ENCODE measurements around the gene MCM6.

MCM6 gene

DNA sequence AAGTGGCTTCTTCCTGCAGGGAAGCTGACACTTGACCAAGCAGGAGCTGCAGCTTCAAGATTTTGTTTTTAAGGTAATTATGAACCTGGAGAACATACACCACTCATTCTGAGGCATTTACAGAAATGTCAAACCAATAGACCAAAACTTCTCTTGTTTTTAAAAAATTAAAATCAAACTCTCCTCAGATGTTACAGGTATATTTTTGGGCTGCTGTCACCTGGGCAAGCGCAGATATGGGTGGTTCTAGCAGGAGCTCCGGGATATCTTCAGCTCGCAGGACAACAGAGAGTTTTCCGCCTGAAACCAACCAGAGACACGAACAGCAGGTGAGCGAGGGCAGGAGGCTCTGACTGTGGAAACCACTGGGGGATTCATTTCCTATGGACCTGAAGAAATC, 43.4 kb downstream of the MCM6 start:
- ChIA-PET POLR2A (no interaction called here), CTCF (no interaction called here)

DNA sequence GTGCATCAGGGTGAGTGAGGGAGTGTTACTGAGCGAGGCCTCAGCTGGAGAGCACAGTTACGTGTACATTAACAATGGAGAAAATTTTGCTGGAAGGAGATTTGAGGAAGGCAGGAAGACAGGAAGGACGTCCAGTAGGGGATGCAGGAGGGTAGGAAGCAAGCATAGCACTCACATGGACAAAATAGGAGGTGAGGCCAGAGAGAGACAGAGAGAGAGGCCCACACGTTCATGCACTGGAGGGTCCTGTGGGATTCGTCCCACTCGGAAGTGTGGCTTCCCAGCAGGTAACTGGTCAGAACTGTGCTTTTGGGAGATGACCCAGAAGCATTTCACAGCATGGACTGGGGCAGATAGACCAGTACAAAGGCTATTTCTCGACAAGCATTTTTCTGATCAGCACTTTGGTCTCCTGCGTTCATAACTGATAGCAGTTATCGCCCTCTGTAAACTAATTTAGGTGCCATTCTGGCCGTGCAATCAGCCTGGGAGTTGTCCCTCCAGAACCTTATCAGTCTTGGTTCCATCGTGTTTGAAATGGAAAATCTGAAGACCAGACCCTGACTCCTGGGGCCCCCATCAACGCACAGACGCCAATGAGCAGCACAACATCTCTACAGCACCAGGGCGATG, 44.9 kb downstream of the MCM6 start:
- CTCF ChIA-PET = no interaction called here
- DNase-seq (ENCODE audit: extremely low spot score) = no peak
- POLR2A ChIA-PET = no interaction called here
- no peak for TF ChIP-seq SUZ12 (IDR thresholded peaks at IDR 0.05)
- TF ChIP-seq NFRKB (IDR thresholded peaks at IDR 0.05) = no peak
- TF ChIP-seq CTBP1 (IDR thresholded peaks at IDR 0.05; ENCODE audit: borderline replicate concordance) = no peak
- no peak for TF ChIP-seq FOXK2 (IDR thresholded peaks at IDR 0.05)
- TF ChIP-seq FOXM1 (IDR thresholded peaks at IDR 0.05; ENCODE audit: borderline replicate concordance) = no peak
- no peak for TF ChIP-seq SP1 (IDR thresholded peaks at IDR 0.05)
- no peak for TF ChIP-seq L3MBTL2 (conservative IDR thresholded peaks at IDR 0.05)
- no peak for TF ChIP-seq ZNF384 (IDR thresholded peaks at IDR 0.05)
- TF ChIP-seq HDGF (IDR thresholded peaks at IDR 0.05; ENCODE audit: borderline replicate concordance) = no peak
- no peak for TF ChIP-seq ELF4 (IDR thresholded peaks at IDR 0.05)
- TF ChIP-seq LEF1 (IDR thresholded peaks at IDR 0.05; ENCODE audit: borderline replicate concordance) = no peak
- no peak for TF ChIP-seq FOXA1 (IDR thresholded peaks at IDR 0.05)
- TF ChIP-seq, protein P1, sequence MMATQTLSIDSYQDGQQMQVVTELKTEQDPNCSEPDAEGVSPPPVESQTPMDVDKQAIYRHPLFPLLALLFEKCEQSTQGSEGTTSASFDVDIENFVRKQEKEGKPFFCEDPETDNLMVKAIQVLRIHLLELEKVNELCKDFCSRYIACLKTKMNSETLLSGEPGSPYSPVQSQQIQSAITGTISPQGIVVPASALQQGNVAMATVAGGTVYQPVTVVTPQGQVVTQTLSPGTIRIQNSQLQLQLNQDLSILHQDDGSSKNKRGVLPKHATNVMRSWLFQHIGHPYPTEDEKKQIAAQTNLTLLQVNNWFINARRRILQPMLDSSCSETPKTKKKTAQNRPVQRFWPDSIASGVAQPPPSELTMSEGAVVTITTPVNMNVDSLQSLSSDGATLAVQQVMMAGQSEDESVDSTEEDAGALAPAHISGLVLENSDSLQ (IDR thresholded peaks at IDR 0.05) = no peak
- TF ChIP-seq ARNT (IDR thresholded peaks at IDR 0.05) = no peak
- no peak for TF ChIP-seq BHLHE40 (IDR thresholded peaks at IDR 0.05; ENCODE audit: borderline replicate concordance)

More for the DNA sequence above, 43.4 kb downstream of the MCM6 start:
- DNase-seq (ENCODE audit: extremely low spot score) = no peak
- TF ChIP-seq FOXA1 (IDR thresholded peaks at IDR 0.05) (no peak), ELF4 (IDR thresholded peaks at IDR 0.05) (no peak), BHLHE40 (IDR thresholded peaks at IDR 0.05; ENCODE audit: borderline replicate concordance) (no peak), L3MBTL2 (conservative IDR thresholded peaks at IDR 0.05) (no peak), HDGF (IDR thresholded peaks at IDR 0.05; ENCODE audit: borderline replicate concordance) (no peak), TARDBP (IDR thresholded peaks at IDR 0.05) (no peak)
- TF ChIP-seq, protein P1 (IDR thresholded peaks at IDR 0.05) = no peak

DNA sequence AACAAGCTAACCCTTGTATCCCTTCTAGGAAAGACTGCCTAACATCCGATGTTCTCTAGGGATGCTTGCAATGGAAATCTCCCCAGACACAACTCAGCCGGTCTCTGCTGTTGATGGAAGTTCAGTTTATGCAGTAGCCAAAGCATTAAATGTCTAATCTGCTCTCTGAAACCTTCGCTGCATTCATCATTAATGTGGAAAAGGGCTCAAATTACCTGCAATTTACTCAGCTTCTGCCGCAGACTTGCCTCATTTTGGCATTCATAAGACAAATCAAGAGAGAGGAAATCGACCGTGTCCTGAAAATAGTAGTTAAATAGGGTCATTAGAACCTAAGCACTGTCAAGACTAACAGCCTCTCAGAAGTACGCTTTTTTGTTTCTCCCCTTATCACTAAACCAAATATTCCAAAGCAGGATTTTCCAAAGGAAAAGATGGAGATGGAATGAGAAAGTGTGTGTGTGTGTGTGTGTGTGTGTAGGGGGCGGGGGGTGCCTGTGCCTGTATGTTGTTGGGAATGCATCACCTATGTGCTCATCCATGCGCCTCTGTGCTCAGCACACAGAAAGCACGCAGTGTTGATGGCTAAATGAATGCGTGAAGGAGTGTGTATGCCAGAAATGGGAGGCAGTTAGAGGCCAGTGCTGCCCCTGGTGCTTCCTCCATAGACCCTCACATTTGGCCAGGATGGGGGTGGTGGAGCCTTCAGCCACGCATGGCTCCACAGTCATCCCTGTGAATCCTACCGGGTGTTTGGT, 46.7 kb downstream of the MCM6 start:
- ChIA-PET POLR2A (no interaction called here), CTCF (no interaction called here)
- DNase-seq (ENCODE audit: extremely low spot score) = no peak
- TF ChIP-seq LEF1 (IDR thresholded peaks at IDR 0.05; ENCODE audit: borderline replicate concordance) (no peak), HDGF (IDR thresholded peaks at IDR 0.05; ENCODE audit: borderline replicate concordance) (no peak), ELF4 (IDR thresholded peaks at IDR 0.05) (no peak), FOXK2 (IDR thresholded peaks at IDR 0.05) (no peak), ZNF384 (IDR thresholded peaks at IDR 0.05) (no peak), FOXA1 (IDR thresholded peaks at IDR 0.05) (no peak), CTBP1 (IDR thresholded peaks at IDR 0.05; ENCODE audit: borderline replicate concordance) (no peak), ARNT (IDR thresholded peaks at IDR 0.05) (no peak), BHLHE40 (IDR thresholded peaks at IDR 0.05; ENCODE audit: borderline replicate concordance) (no peak), NFRKB (IDR thresholded peaks at IDR 0.05) (no peak), TARDBP (IDR thresholded peaks at IDR 0.05) (no peak), SP1 (IDR thresholded peaks at IDR 0.05) (no peak), L3MBTL2 (conservative IDR thresholded peaks at IDR 0.05) (no peak), SUZ12 (IDR thresholded peaks at IDR 0.05) (no peak), FOXM1 (IDR thresholded peaks at IDR 0.05; ENCODE audit: borderline replicate concordance) (no peak)
- TF ChIP-seq, protein P1 (IDR thresholded peaks at IDR 0.05) = no peak

DNA sequence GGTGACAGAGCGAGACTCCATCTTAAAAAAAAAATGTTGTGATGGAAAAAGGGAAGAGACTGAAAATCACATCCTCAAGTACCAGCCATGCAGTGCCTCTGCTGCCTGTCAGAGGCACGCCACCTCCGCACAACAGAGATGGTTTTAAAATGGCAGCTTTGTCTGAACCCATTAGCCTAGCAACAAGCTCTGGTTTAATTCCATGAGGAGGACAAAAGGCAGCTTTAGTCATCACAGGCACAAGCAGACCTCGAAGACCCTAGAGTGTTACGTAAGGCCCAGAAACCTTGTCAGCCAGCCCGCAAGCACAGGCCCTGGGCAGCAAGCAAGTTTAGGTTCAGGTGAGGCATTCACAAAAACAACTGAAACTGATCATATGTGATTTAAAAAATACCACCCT, 49.7 kb downstream of the MCM6 start:
- ChIA-PET CTCF (no interaction called here), POLR2A (no interaction called here)
- TF ChIP-seq ARNT (IDR thresholded peaks at IDR 0.05) = no peak
- no peak for TF ChIP-seq SUZ12 (IDR thresholded peaks at IDR 0.05)
- TF ChIP-seq, protein P1 (IDR thresholded peaks at IDR 0.05) = no peak
- no peak for TF ChIP-seq NFRKB (IDR thresholded peaks at IDR 0.05)
- TF ChIP-seq L3MBTL2 (conservative IDR thresholded peaks at IDR 0.05) = no peak
- TF ChIP-seq ELF4 (IDR thresholded peaks at IDR 0.05) = no peak
- no peak for TF ChIP-seq BHLHE40 (IDR thresholded peaks at IDR 0.05; ENCODE audit: borderline replicate concordance)
- TF ChIP-seq FOXM1 (IDR thresholded peaks at IDR 0.05; ENCODE audit: borderline replicate concordance) = no peak
- TF ChIP-seq FOXA1 (IDR thresholded peaks at IDR 0.05) = no peak
- no peak for TF ChIP-seq SP1 (IDR thresholded peaks at IDR 0.05)
- TF ChIP-seq FOXK2 (IDR thresholded peaks at IDR 0.05) = no peak
- no peak for TF ChIP-seq HDGF (IDR thresholded peaks at IDR 0.05; ENCODE audit: borderline replicate concordance)
- TF ChIP-seq CTBP1 (IDR thresholded peaks at IDR 0.05; ENCODE audit: borderline replicate concordance) = no peak
- TF ChIP-seq TARDBP (IDR thresholded peaks at IDR 0.05) = no peak
- DNase-seq (ENCODE audit: extremely low spot score) = no peak

DNA sequence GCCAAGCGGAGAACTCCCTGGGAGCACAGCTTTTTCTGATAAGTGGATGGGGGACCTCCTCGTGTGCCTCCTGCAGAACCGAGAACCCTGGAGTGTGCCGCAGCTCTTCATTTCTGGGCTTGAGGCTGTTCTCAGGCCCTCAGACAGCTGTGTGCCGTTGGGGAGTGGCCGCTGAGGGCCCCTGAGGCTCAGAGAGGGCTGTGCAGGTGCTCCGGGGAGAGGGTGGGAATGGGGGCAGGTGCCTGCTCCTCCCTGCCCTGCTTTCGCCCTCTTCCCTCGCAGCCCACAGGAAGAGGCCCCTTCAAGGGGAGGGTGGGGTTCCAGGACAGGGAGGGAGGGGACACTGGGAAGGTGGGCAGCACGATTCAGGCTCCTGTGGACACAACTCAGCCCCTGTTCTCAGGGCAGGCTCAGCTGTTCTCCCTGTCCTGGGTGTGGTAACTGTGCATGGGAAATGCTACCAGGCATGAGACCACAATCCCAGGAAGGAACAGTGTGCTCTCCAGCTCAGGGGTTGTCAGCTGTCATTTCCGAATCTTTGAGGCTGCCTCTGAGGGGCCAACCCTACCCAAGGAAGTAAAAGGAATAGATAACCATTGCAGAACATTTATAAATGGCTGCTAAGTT, 50.6 kb downstream of the MCM6 start:
- TF ChIP-seq ARNT (IDR thresholded peaks at IDR 0.05) (no peak), HDGF (IDR thresholded peaks at IDR 0.05; ENCODE audit: borderline replicate concordance) (no peak), ZNF384 (IDR thresholded peaks at IDR 0.05) (no peak), CTBP1 (IDR thresholded peaks at IDR 0.05; ENCODE audit: borderline replicate concordance) (no peak), TARDBP (IDR thresholded peaks at IDR 0.05) (no peak), NFRKB (IDR thresholded peaks at IDR 0.05) (no peak), BHLHE40 (IDR thresholded peaks at IDR 0.05; ENCODE audit: borderline replicate concordance) (no peak), FOXA1 (IDR thresholded peaks at IDR 0.05) (no peak), SP1 (IDR thresholded peaks at IDR 0.05) (no peak), ELF4 (IDR thresholded peaks at IDR 0.05) (no peak), SUZ12 (IDR thresholded peaks at IDR 0.05) (no peak), LEF1 (IDR thresholded peaks at IDR 0.05; ENCODE audit: borderline replicate concordance) (no peak), FOXK2 (IDR thresholded peaks at IDR 0.05) (no peak), L3MBTL2 (conservative IDR thresholded peaks at IDR 0.05) (no peak), FOXM1 (IDR thresholded peaks at IDR 0.05; ENCODE audit: borderline replicate concordance) (no peak)
- TF ChIP-seq, protein P1 (IDR thresholded peaks at IDR 0.05) = no peak
- ChIA-PET CTCF (interaction anchor here (0.7 kb wide), 1 partner anchor 28 kb away, joined by 3 read pairs; no protein-coding TSS in a partner anchor), POLR2A (no interaction called here)
- DNase-seq (ENCODE audit: extremely low spot score) = no peak

Measured in HEK293T (cell line).